Measurements from ENCODE around the gene ENOX1. TPM values are rescaled to one million over a fixed set of nuclear protein-coding genes. Genes with fewer than 3 reads are reported as not detected.
A peak's percentile ranks its signal among the peaks of the same experiment; 100 is the strongest.

ENOX1 gene
- total RNA-seq, 1 donor from 2014 or later: 0.79 TPM

DNA sequence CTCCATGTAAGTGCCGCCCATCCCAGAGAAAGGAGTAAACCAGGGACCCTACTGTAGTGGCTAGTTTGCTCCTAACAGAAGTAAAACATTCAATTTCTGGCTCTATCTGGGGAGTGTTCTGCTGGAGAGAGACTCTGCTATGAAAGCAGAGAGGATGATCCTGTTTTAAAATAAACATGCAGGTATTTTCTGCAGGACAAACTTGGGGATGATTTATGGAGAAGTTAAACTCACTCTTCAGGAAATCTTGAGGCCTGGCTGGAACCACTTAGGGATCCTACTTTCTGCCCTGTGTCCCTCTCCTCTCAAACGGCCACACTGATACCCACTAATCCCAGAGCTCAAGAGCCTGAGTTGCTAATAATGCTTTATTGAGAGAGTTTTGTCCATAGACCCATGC is 482.3 kb downstream of the ENOX1 start:
- Histone ChIP-seq H3K4me3 (ENCODE audit: low read depth, low read length) (no peak overlapping the region), H3K36me3 (ENCODE audit: control insufficient read depth, insufficient read depth, low read length) (no peaks in the 10 kb centered on the region), H3K27me3 (ENCODE audit: control insufficient read depth, insufficient read depth, low read length) (no peaks in the 10 kb centered on the region)
- DNase-seq (ENCODE audit: low read depth): no peak
- TF ChIP-seq, protein P1, sequence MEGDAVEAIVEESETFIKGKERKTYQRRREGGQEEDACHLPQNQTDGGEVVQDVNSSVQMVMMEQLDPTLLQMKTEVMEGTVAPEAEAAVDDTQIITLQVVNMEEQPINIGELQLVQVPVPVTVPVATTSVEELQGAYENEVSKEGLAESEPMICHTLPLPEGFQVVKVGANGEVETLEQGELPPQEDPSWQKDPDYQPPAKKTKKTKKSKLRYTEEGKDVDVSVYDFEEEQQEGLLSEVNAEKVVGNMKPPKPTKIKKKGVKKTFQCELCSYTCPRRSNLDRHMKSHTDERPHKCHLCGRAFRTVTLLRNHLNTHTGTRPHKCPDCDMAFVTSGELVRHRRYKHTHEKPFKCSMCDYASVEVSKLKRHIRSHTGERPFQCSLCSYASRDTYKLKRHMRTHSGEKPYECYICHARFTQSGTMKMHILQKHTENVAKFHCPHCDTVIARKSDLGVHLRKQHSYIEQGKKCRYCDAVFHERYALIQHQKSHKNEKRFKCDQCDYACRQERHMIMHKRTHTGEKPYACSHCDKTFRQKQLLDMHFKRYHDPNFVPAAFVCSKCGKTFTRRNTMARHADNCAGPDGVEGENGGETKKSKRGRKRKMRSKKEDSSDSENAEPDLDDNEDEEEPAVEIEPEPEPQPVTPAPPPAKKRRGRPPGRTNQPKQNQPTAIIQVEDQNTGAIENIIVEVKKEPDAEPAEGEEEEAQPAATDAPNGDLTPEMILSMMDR (IDR thresholded peaks at IDR 0.05; ENCODE audit: insufficient read depth, low read length, severe bottlenecking): no peak
- no peak for FAIRE-seq

DNA sequence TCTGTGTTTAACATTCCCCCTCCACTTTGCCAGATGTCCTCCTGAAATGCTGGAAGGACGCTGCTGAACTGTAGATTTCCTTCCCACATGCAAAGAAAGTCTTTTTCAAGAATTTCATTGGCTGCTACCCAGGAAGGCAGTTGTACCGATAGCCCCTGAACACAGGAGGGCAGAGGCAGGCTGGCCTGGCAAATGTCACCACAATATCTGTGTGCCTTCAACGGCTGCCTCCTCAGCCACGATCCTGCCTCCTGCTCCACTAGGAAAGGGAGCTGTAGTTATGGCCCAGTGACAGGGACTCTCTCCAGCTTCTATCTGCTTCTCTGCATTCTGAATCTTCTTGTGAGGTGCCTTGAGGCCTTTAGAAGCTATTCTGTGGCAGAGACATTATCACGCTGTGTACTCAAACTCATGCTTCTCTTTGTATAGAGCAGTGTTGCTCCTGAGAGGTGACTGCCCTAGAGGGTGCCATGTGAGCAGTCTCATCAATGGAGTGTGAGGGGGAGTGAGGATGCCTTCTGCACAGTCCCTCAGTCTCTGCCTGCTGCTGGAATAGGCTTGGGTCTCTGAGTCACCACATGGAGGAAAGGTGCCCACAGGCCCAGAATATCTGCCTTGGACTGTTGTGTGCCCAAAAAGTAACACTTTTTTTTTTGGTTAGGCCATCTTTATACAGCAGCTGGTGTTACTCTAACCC is 483.6 kb downstream of the ENOX1 start:
- H3K36me3 ChIP-seq (ENCODE audit: control insufficient read depth, insufficient read depth, low read length): no peaks in the 10 kb centered on the region
- DNase-seq (ENCODE audit: low read depth) (peak; percentile 32), FAIRE-seq (no peak)
- H3K4me3 ChIP-seq (ENCODE audit: low read depth, low read length): no peak overlapping the region
- no peaks in the 10 kb centered on the region for H3K27me3 ChIP-seq (ENCODE audit: control insufficient read depth, insufficient read depth, low read length)
- TF ChIP-seq, protein P1 (IDR thresholded peaks at IDR 0.05; ENCODE audit: insufficient read depth, low read length, severe bottlenecking): peak; percentile 54

DNA sequence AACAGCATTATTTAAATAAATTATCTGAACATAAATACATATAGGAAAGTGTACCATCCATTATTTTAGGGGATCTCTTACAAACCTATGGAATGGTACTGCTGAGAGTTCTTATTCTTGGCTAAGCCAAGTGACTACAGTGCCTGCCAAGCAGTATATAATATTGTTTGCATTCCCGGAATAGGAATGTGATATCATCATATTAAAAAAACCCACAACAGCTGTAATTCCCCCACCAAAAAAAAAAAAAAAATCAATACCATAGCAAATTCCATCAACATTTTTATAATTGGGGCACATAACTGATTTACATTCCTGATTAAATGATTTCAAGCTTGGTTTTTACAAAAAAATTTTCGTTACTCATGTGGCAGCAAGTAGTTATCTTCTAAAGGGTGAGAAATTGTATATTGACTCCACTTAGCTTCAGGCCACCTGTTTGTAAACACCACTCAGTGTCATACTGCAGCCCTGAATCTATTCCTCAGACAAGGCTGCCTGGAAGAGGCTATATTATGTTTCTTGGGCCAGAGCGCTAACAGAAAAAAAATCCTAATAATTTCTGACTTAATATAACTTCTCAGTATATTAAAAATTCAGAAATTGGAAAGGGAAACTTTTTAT is 485.3 kb downstream of the ENOX1 start:
- H3K27me3 ChIP-seq (ENCODE audit: control insufficient read depth, insufficient read depth, low read length): no peaks in the 10 kb centered on the region
- H3K36me3 ChIP-seq (ENCODE audit: control insufficient read depth, insufficient read depth, low read length): no peaks in the 10 kb centered on the region
- TF ChIP-seq, protein P1 (IDR thresholded peaks at IDR 0.05; ENCODE audit: insufficient read depth, low read length, severe bottlenecking): no peak
- no peak overlapping the region for H3K4me3 ChIP-seq (ENCODE audit: low read depth, low read length)
- no peak for DNase-seq (ENCODE audit: low read depth)
- no peak for FAIRE-seq

DNA sequence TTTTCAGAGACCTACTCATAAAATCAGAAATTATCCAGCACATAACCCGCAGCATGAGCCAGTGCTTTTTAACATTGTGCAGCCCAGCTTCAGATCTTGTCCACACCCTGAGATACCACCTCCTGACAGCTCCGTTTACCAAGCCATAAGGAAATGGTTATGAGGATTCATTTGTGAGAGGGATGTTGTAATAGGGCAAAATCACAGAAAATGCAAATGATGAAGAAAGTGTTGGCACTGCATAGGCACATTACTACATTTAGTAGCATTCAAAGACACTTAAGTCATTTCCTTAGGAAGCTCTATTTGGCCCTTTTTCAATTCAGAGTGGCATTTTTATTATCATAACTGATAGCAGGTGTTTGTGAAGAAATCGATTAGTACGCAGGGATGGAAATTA is 485.9 kb downstream of the ENOX1 start:
- FAIRE-seq: no peak
- Histone ChIP-seq H3K4me3 (ENCODE audit: low read depth, low read length) (no peak overlapping the region), H3K27me3 (ENCODE audit: control insufficient read depth, insufficient read depth, low read length) (no peaks in the 10 kb centered on the region), H3K36me3 (ENCODE audit: control insufficient read depth, insufficient read depth, low read length) (no peaks in the 10 kb centered on the region)
- peak; percentile 48 for DNase-seq (ENCODE audit: low read depth)
- TF ChIP-seq, protein P1 (IDR thresholded peaks at IDR 0.05; ENCODE audit: insufficient read depth, low read length, severe bottlenecking): no peak

DNA sequence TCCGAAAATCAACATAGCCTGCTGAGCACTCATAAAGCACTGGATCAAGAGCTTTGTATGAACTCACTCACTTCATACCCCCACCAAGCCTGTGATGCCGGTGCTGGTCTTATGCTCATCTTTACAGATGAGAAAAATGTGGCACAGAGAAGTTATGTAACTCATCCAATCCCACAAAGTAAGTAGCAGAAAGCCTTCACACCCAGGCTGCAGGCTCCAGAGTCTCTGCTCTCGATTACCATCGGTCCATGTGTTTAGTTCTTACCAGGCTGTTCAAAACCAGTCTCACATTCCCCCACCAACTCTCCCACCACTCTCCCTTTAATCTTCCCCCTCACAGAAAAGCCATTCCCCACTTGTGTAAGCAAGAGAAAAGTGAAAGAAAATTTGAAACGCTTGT is 487.4 kb downstream of the ENOX1 start:
- TF ChIP-seq, protein P1 (IDR thresholded peaks at IDR 0.05; ENCODE audit: insufficient read depth, low read length, severe bottlenecking): no peak
- Histone ChIP-seq H3K4me3 (ENCODE audit: low read depth, low read length) (no peak overlapping the region), H3K36me3 (ENCODE audit: control insufficient read depth, insufficient read depth, low read length) (no peaks in the 10 kb centered on the region), H3K27me3 (ENCODE audit: control insufficient read depth, insufficient read depth, low read length) (no peaks in the 10 kb centered on the region)
- DNase-seq (ENCODE audit: low read depth): no peak
- no peak for FAIRE-seq

All from bronchial epithelial cell (primary cell).